Measurements from ENCODE around the gene ZNF804B.

The ZNF804B gene

GRCh38 chr7:89041240-89041639 lies 281.7 kb downstream of the ZNF804B start:
- peaks cover 0 to 7% of the 10 kb centered on the region in 2 donors for H3K9me3 ChIP-seq (ENCODE audit: control insufficient read depth in 1 of 2, low read length in 2 of 2)
- no peak overlapping the region for H3K4me3 ChIP-seq (ENCODE audit: low read depth in 1 of 2, low read length in 2 of 2)
- no peak overlapping the region for H3K27ac ChIP-seq (ENCODE audit: low read length)
- H3K4me1 ChIP-seq (ENCODE audit: control insufficient read depth in 1 of 2, insufficient read depth in 2 of 2, low read length in 2 of 2) = no peaks in the 10 kb centered on the region
- no peaks in the 10 kb centered on the region for H3K36me3 ChIP-seq (ENCODE audit: control insufficient read depth in 1 of 2, insufficient read depth in 2 of 2, low read length in 2 of 2)
- no peaks in the 10 kb centered on the region for H3K27me3 ChIP-seq (ENCODE audit: low read depth, low read length)

GRCh38 chr7:89042940-89043339 lies 283.4 kb downstream of the ZNF804B start:
- Histone ChIP-seq H3K9me3 (ENCODE audit: control insufficient read depth in 1 of 2, low read length in 2 of 2) (peaks cover 0 to 7% of the 10 kb centered on the region in 2 donors), H3K27ac (ENCODE audit: low read length) (no peak overlapping the region), H3K4me3 (ENCODE audit: low read depth in 1 of 2, low read length in 2 of 2) (no peak overlapping the region), H3K36me3 (ENCODE audit: control insufficient read depth in 1 of 2, insufficient read depth in 2 of 2, low read length in 2 of 2) (no peaks in the 10 kb centered on the region), H3K4me1 (ENCODE audit: control insufficient read depth in 1 of 2, insufficient read depth in 2 of 2, low read length in 2 of 2) (no peaks in the 10 kb centered on the region), H3K27me3 (ENCODE audit: low read depth, low read length) (no peaks in the 10 kb centered on the region)

GRCh38 chr7:89049043-89049442 lies 289.5 kb downstream of the ZNF804B start:
- Histone ChIP-seq H3K36me3 (ENCODE audit: control insufficient read depth in 1 of 2, insufficient read depth in 2 of 2, low read length in 2 of 2) (no peaks in the 10 kb centered on the region), H3K4me1 (ENCODE audit: control insufficient read depth in 1 of 2, insufficient read depth in 2 of 2, low read length in 2 of 2) (no peaks in the 10 kb centered on the region), H3K9me3 (ENCODE audit: control insufficient read depth in 1 of 2, low read length in 2 of 2) (no peaks in the 10 kb centered on the region), H3K4me3 (ENCODE audit: low read depth in 1 of 2, low read length in 2 of 2) (no peak overlapping the region), H3K27me3 (ENCODE audit: low read depth, low read length) (no peaks in the 10 kb centered on the region), H3K27ac (ENCODE audit: low read length) (no peak overlapping the region)

- Histone ChIP-seq H3K4me3 (ENCODE audit: low read depth in 1 of 2, low read length in 2 of 2) (no peak overlapping the region), H3K27me3 (ENCODE audit: low read depth, low read length) (no peaks in the 10 kb centered on the region), H3K27ac (ENCODE audit: low read length) (no peak overlapping the region), H3K4me1 (ENCODE audit: control insufficient read depth in 1 of 2, insufficient read depth in 2 of 2, low read length in 2 of 2) (no peaks in the 10 kb centered on the region), H3K9me3 (ENCODE audit: control insufficient read depth in 1 of 2, low read length in 2 of 2) (no peaks in the 10 kb centered on the region), H3K36me3 (ENCODE audit: control insufficient read depth in 1 of 2, insufficient read depth in 2 of 2, low read length in 2 of 2) (no peaks in the 10 kb centered on the region)
These were observed 293.6 kb downstream of the ZNF804B start for GRCh38 chr7:89053130-89053529.

DNA sequence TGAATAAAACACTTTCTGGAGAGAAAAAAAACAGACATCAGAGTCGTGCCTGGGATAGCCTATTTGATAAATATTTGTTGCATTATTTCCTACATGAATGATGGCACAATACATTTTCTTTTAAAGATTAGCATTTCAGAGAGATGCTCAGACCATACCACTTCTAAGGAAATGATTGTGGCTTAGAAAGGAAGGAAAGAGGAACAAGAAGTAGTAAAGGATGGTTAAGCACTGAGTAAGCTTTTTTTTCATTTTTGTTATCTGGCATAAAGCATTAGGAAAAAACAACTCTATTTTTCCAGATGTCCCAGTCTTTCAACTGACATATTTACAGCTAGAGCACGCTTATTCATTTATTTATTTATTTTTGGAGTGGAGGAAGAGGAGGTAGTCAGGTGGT lies 294.9 kb downstream of the ZNF804B start:
- H3K4me3 ChIP-seq (ENCODE audit: low read depth in 1 of 2, low read length in 2 of 2) = no peak overlapping the region
- no peaks in the 10 kb centered on the region for H3K36me3 ChIP-seq (ENCODE audit: control insufficient read depth in 1 of 2, insufficient read depth in 2 of 2, low read length in 2 of 2)
- H3K4me1 ChIP-seq (ENCODE audit: control insufficient read depth in 1 of 2, insufficient read depth in 2 of 2, low read length in 2 of 2) = no peaks in the 10 kb centered on the region
- H3K27me3 ChIP-seq (ENCODE audit: low read depth, low read length) = no peaks in the 10 kb centered on the region
- H3K9me3 ChIP-seq (ENCODE audit: control insufficient read depth in 1 of 2, low read length in 2 of 2) = no peaks in the 10 kb centered on the region
- H3K27ac ChIP-seq (ENCODE audit: low read length) = no peak overlapping the region

GRCh38 chr7:89060234-89060633 lies 300.7 kb downstream of the ZNF804B start:
- Histone ChIP-seq H3K4me1 (ENCODE audit: control insufficient read depth in 1 of 2, insufficient read depth in 2 of 2, low read length in 2 of 2) (no peaks in the 10 kb centered on the region), H3K27me3 (ENCODE audit: low read depth, low read length) (no peaks in the 10 kb centered on the region), H3K36me3 (ENCODE audit: control insufficient read depth in 1 of 2, insufficient read depth in 2 of 2, low read length in 2 of 2) (no peaks in the 10 kb centered on the region), H3K27ac (ENCODE audit: low read length) (no peak overlapping the region), H3K9me3 (ENCODE audit: control insufficient read depth in 1 of 2, low read length in 2 of 2) (no peaks in the 10 kb centered on the region), H3K4me3 (ENCODE audit: low read depth in 1 of 2, low read length in 2 of 2) (no peak overlapping the region)

- Histone ChIP-seq H3K9me3 (ENCODE audit: control insufficient read depth in 1 of 2, low read length in 2 of 2) (no peaks in the 10 kb centered on the region), H3K27ac (ENCODE audit: low read length) (no peak overlapping the region), H3K4me1 (ENCODE audit: control insufficient read depth in 1 of 2, insufficient read depth in 2 of 2, low read length in 2 of 2) (no peaks in the 10 kb centered on the region), H3K36me3 (ENCODE audit: control insufficient read depth in 1 of 2, insufficient read depth in 2 of 2, low read length in 2 of 2) (no peaks in the 10 kb centered on the region), H3K27me3 (ENCODE audit: low read depth, low read length) (no peaks in the 10 kb centered on the region), H3K4me3 (ENCODE audit: low read depth in 1 of 2, low read length in 2 of 2) (no peak overlapping the region)
These were observed 305.3 kb downstream of the ZNF804B start for GRCh38 chr7:89064831-89065230.

GRCh38 chr7:89067048-89067447 lies 307.5 kb downstream of the ZNF804B start:
- no peaks in the 10 kb centered on the region for H3K9me3 ChIP-seq (ENCODE audit: control insufficient read depth in 1 of 2, low read length in 2 of 2)
- H3K4me1 ChIP-seq (ENCODE audit: control insufficient read depth in 1 of 2, insufficient read depth in 2 of 2, low read length in 2 of 2) = no peaks in the 10 kb centered on the region
- no peak overlapping the region for H3K27ac ChIP-seq (ENCODE audit: low read length)
- H3K27me3 ChIP-seq (ENCODE audit: low read depth, low read length) = no peaks in the 10 kb centered on the region
- no peak overlapping the region for H3K4me3 ChIP-seq (ENCODE audit: low read depth in 1 of 2, low read length in 2 of 2)
- H3K36me3 ChIP-seq (ENCODE audit: control insufficient read depth in 1 of 2, insufficient read depth in 2 of 2, low read length in 2 of 2) = no peaks in the 10 kb centered on the region

- no peaks in the 10 kb centered on the region for H3K4me1 ChIP-seq (ENCODE audit: control insufficient read depth in 1 of 2, insufficient read depth in 2 of 2, low read length in 2 of 2)
- H3K9me3 ChIP-seq (ENCODE audit: control insufficient read depth in 1 of 2, low read length in 2 of 2) = no peaks in the 10 kb centered on the region
- no peak overlapping the region for H3K27ac ChIP-seq (ENCODE audit: low read length)
- H3K27me3 ChIP-seq (ENCODE audit: low read depth, low read length) = no peaks in the 10 kb centered on the region
- no peak overlapping the region for H3K4me3 ChIP-seq (ENCODE audit: low read depth in 1 of 2, low read length in 2 of 2)
- H3K36me3 ChIP-seq (ENCODE audit: control insufficient read depth in 1 of 2, insufficient read depth in 2 of 2, low read length in 2 of 2) = no peaks in the 10 kb centered on the region
These were observed 312.6 kb downstream of the ZNF804B start for GRCh38 chr7:89072081-89072480.

GRCh38 chr7:89073776-89074175 lies 314.3 kb downstream of the ZNF804B start:
- Histone ChIP-seq H3K4me3 (ENCODE audit: low read depth in 1 of 2, low read length in 2 of 2) (no peak overlapping the region), H3K4me1 (ENCODE audit: control insufficient read depth in 1 of 2, insufficient read depth in 2 of 2, low read length in 2 of 2) (no peaks in the 10 kb centered on the region), H3K27ac (ENCODE audit: low read length) (no peak overlapping the region), H3K36me3 (ENCODE audit: control insufficient read depth in 1 of 2, insufficient read depth in 2 of 2, low read length in 2 of 2) (no peaks in the 10 kb centered on the region), H3K9me3 (ENCODE audit: control insufficient read depth in 1 of 2, low read length in 2 of 2) (no peaks in the 10 kb centered on the region), H3K27me3 (ENCODE audit: low read depth, low read length) (no peaks in the 10 kb centered on the region)

GRCh38 chr7:89077992-89078391 lies 318.5 kb downstream of the ZNF804B start:
- Histone ChIP-seq H3K36me3 (ENCODE audit: control insufficient read depth in 1 of 2, insufficient read depth in 2 of 2, low read length in 2 of 2) (no peaks in the 10 kb centered on the region), H3K27me3 (ENCODE audit: low read depth, low read length) (no peaks in the 10 kb centered on the region), H3K4me1 (ENCODE audit: control insufficient read depth in 1 of 2, insufficient read depth in 2 of 2, low read length in 2 of 2) (no peaks in the 10 kb centered on the region), H3K4me3 (ENCODE audit: low read depth in 1 of 2, low read length in 2 of 2) (no peak overlapping the region), H3K9me3 (ENCODE audit: control insufficient read depth in 1 of 2, low read length in 2 of 2) (no peaks in the 10 kb centered on the region), H3K27ac (ENCODE audit: low read length) (no peak overlapping the region)

DNA sequence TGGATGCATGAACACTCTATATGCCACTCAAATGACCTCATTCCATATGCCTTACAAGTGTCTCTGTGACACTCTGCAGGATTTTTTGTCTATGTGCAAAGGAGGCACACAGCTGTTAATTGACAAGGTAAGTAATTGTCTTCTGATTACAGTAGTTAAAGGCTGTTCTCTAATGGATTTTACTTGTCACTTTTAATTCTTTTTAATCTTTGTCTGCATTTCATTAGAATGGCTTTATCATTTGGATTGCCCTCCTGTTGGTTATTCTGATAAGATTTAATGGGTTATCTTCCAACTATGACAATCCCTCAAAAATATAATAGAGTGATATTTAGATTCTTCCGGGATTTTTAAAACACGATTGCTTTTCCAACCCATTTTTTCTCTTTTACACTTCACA lies 326.1 kb downstream of the ZNF804B start:
- no peak overlapping the region for H3K4me3 ChIP-seq (ENCODE audit: low read depth in 1 of 2, low read length in 2 of 2)
- no peaks in the 10 kb centered on the region for H3K27me3 ChIP-seq (ENCODE audit: low read depth, low read length)
- H3K27ac ChIP-seq (ENCODE audit: low read length) = no peak overlapping the region
- H3K9me3 ChIP-seq (ENCODE audit: control insufficient read depth in 1 of 2, low read length in 2 of 2) = no peaks in the 10 kb centered on the region
- no peaks in the 10 kb centered on the region for H3K36me3 ChIP-seq (ENCODE audit: control insufficient read depth in 1 of 2, insufficient read depth in 2 of 2, low read length in 2 of 2)
- no peaks in the 10 kb centered on the region for H3K4me1 ChIP-seq (ENCODE audit: control insufficient read depth in 1 of 2, insufficient read depth in 2 of 2, low read length in 2 of 2)

All from muscle layer of duodenum (tissue), 2 donors.